ENCODE measurements around the gene MX2. TPM values are rescaled to one million over a fixed set of nuclear protein-coding genes. Genes with fewer than 3 reads are reported as not detected.

Gene MX2
- total and polyA plus RNA-seq, 8 donors = 1.1 to 31.9 (median 1.9) TPM

DNA sequence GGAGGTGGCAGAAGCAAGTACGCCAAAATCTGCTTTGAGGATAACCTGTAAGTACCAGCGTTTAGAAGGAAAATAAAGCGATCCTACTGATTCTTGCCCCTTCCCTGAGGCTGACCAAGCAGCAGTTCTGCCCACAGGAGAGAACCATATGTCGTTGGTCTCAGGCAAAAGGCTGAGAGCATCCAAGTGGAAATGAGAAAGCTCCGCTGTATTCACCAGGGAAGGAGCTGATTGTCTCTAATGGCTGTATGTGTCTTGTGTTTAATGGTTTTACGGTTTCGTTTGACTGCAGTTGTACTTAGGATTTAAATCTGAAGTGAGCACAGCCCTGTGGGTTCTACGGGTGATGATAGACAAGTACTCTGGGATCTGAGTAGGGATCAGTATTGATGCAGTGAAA lies 23.4 kb upstream of the MX2 start:
- ATAC-seq (no peak), DNase-seq (no peak)
- TF ChIP-seq, protein P1, sequence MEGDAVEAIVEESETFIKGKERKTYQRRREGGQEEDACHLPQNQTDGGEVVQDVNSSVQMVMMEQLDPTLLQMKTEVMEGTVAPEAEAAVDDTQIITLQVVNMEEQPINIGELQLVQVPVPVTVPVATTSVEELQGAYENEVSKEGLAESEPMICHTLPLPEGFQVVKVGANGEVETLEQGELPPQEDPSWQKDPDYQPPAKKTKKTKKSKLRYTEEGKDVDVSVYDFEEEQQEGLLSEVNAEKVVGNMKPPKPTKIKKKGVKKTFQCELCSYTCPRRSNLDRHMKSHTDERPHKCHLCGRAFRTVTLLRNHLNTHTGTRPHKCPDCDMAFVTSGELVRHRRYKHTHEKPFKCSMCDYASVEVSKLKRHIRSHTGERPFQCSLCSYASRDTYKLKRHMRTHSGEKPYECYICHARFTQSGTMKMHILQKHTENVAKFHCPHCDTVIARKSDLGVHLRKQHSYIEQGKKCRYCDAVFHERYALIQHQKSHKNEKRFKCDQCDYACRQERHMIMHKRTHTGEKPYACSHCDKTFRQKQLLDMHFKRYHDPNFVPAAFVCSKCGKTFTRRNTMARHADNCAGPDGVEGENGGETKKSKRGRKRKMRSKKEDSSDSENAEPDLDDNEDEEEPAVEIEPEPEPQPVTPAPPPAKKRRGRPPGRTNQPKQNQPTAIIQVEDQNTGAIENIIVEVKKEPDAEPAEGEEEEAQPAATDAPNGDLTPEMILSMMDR (IDR thresholded peaks at IDR 0.05) = no peak
- H3K36me3 ChIP-seq = no peaks in the 10 kb centered on the region
- H3K9me3 ChIP-seq = peaks cover 0 to 13% of the 10 kb centered on the region in 2 donors
- intact Hi-C loops (cut with DNase I) = no loop called here
- H3K27ac ChIP-seq = no peak overlapping the region
- H3K4me1 ChIP-seq = no peaks in the 10 kb centered on the region
- no peaks in the 10 kb centered on the region for H3K27me3 ChIP-seq
- no peak overlapping the region for H3K4me3 ChIP-seq

DNA sequence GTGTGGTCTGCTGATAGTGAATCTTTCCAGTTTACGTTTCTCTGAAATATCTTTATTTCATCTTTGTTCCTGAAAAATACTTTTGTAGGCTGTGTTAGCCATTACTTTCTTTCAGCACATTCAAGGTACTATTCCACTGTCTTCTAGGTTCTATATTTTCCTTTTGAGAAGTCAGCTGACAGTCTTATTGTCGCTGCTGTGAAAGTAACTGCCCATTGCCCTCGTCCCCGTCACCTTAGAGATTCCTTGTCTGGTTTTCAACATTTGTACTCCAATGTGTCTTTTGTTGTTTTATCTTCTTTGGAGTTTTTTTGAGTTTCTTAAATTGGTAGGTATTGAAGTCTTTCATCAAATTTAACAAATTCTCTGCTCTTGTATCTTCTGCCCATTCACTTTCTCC lies 19.8 kb upstream of the MX2 start:
- no peak overlapping the region for H3K4me3 ChIP-seq
- DNase-seq (no peak), ATAC-seq (no peak)
- TF ChIP-seq, protein P1 (IDR thresholded peaks at IDR 0.05) = no peak
- intact Hi-C loops (cut with DNase I) = no loop called here
- peaks cover 0 to 5% of the 10 kb centered on the region in 2 donors for H3K9me3 ChIP-seq
- no peaks in the 10 kb centered on the region for H3K27me3 ChIP-seq
- no peaks in the 10 kb centered on the region for H3K36me3 ChIP-seq
- peaks cover 0 to 1% of the 10 kb centered on the region in 2 donors for H3K4me1 ChIP-seq
- no peak overlapping the region for H3K27ac ChIP-seq

DNA sequence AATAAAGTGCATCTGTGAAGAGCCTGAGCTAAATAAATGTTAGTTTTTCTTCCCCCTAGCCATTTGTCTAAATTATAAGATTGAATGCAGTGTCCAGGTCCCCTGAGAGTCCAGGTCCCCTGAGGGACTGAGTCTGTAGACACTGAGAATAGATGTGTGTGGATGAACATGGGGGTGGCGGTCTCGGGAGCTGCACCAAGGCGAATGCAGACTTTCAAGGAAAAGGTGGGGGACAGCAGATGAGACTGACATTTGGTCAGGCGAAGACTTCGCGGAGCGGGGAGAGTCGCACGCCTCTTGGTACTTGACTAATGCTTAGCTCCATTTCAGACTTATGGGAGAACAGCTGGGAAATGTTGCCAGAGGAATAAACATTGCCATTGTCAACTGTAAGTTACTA lies 17.7 kb upstream of the MX2 start:
- peak in 1 of 4 donors; percentile 51 for DNase-seq

DNA sequence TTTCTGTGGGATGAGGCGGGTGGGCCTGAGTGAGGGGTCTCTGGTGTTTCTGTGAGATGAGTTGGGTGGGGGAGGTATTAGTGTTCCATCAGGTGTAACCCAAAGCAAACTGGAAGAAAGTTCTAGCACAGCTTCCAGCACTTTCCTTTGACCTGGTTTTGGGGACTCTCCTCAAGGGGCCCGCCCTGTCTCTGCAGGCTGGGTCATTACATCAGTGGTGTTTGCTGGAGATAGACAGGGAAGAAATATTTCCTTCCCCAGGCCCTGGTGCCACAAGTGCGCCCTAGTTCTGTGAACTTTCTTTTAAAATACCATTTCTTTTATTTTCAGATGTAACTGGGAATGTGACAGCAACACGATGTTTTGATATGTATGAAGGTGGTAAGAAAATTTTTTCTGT lies 16.5 kb upstream of the MX2 start:
- H3K36me3 ChIP-seq = no peaks in the 10 kb centered on the region
- H3K4me3 ChIP-seq = no peak overlapping the region
- no peak for DNase-seq
- TF ChIP-seq, protein P1 (IDR thresholded peaks at IDR 0.05) = no peak
- peaks cover 0 to under 1% of the 10 kb centered on the region in 2 donors for H3K27me3 ChIP-seq
- intact Hi-C loops (cut with DNase I) = no loop called here
- H3K4me1 ChIP-seq = peaks cover 0 to 6% of the 10 kb centered on the region in 2 donors
- H3K9me3 ChIP-seq = peaks cover 0 to 5% of the 10 kb centered on the region in 2 donors
- no peak for ATAC-seq
- H3K27ac ChIP-seq = no peak overlapping the region

More for the DNA sequence above, 17.7 kb upstream of the MX2 start:
- no peak for ATAC-seq
- TF ChIP-seq, protein P1 (IDR thresholded peaks at IDR 0.05) = no peak
- H3K4me3 ChIP-seq = no peak overlapping the region
- no peaks in the 10 kb centered on the region for H3K36me3 ChIP-seq
- H3K27ac ChIP-seq = no peak overlapping the region
- H3K9me3 ChIP-seq = peaks cover 0 to 5% of the 10 kb centered on the region in 2 donors
- no peaks in the 10 kb centered on the region for H3K27me3 ChIP-seq
- intact Hi-C loops (cut with DNase I) = no loop called here
- H3K4me1 ChIP-seq = peaks cover 0 to 6% of the 10 kb centered on the region in 2 donors

DNA sequence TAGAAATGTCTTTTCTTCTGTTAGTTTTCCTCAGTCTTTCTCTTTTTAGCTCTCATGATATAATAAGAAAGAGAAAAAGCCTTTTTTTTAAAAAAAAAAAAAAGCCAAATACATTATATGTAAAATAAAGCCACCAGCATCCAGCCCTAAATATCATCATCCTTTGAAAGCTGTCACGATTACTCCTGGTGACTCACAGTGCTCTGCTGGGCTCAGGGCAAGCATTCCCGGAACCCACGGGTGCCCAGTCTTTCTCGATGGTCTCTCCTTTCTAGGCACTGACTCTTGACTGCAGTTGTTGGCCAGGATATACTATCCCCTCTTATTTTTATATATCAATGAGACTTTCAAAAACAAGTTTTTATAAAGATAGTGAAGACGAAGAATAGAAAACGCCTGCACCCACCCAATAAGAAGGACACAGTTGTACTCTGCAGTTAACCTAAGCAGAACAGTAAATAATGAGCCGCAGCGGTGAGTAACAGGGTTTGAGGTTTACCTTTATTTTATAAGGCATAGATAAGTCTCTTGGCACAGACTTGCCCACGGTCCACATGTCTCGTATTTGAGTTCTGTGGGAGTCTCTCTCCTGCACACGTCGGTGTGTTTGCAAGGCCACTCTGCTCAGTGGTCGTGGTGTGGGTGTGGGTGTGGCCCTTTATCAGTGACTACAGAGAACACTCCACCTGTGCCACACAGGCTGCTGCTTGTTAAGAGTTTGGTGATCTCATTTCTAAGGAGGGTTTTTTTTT lies 15.7 kb upstream of the MX2 start:
- ATAC-seq (no peak), DNase-seq (no peak)
- intact Hi-C loops (cut with DNase I) = no loop called here
- Histone ChIP-seq H3K4me3 (no peak overlapping the region), H3K36me3 (no peaks in the 10 kb centered on the region), H3K4me1 (peaks cover 0 to 6% of the 10 kb centered on the region in 2 donors), H3K27ac (no peak overlapping the region), H3K9me3 (peaks cover 0 to 5% of the 10 kb centered on the region in 2 donors), H3K27me3 (peaks cover 0 to 4% of the 10 kb centered on the region in 2 donors)
- TF ChIP-seq, protein P1 (IDR thresholded peaks at IDR 0.05) = no peak

Data from left lung (tissue), 10 donors.